Renal cortex interstitium (tissue), 11 donors: ENCODE measurements around the gene TATDN3. TPM values are rescaled to one million over a fixed set of nuclear protein-coding genes. Genes with fewer than 3 reads are reported as not detected.
A peak's percentile ranks its signal among the peaks of the same experiment; 100 is the strongest.
"Not testable (repeated sequence)": the region's sequence is repeated elsewhere in the genome, so short reads cannot be mapped to it uniquely, and the experiment has no call there.

ENCODE experiments used
- DNase-seq, 11 donors: peaks; one replicate each; pipeline ENCODE4 v3.0.0-alpha.2; 2013; ENCODE audit warnings: low read depth in 9 of 11, low spot score in 4 of 11; ENCODE audit errors: extremely low read depth in 1 of 11
- polyA plus RNA-seq, 3 donors: library from polyadenylated mRNA; unstranded; fragments of 120-200 nt; gene quantifications; one replicate each; pipeline ENCODE4 v1.2.1, GENCODE V29; 2013; ENCODE audit not compliant: insufficient read length in 3 of 3

TATDN3 gene
- polyA plus RNA-seq, 3 donors = 16.8 to 23.8 (median 22.6) TPM

GRCh38 chr1:212814537-212815334, 23.0 kb downstream of the TATDN3 start:
- no peak for DNase-seq

DNA sequence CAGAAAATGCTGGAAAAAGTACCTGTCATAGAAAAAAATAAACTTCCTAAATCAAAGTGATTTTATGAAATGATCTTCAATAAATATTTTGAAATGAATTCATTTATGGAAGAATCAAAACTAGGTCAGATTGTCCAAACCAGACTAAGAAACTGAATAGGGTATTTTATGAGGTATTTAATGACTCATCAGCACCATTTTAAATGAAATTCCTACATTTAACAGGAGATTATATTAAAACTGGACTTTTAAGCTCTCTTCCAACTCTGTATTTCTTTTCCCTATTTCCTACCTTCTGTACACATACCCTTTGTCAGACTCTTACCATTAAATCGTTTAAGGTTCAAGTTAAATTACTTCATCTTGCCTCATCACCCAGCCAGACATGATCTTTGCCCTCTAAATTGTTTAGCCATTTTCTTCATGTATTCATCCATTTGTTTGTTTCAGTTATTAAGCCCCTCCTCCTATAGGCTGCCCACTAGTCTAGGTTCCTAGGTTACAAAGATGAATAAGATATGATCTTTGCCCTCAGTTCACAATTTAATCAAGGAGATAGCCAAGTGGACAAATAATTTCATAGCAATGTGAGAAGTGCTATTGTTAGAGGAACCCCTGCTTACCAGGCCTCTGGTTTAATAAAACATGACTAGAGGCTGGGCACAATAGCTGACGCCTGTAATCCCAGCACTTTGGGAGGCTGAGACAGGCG, 25.0 kb downstream of the TATDN3 start:
- no peak for DNase-seq

GRCh38 chr1:212819726-212820125, 28.0 kb downstream of the TATDN3 start:
- DNase-seq = no peak

GRCh38 chr1:212820969-212821368, 29.3 kb downstream of the TATDN3 start:
- DNase-seq = no peak

DNA sequence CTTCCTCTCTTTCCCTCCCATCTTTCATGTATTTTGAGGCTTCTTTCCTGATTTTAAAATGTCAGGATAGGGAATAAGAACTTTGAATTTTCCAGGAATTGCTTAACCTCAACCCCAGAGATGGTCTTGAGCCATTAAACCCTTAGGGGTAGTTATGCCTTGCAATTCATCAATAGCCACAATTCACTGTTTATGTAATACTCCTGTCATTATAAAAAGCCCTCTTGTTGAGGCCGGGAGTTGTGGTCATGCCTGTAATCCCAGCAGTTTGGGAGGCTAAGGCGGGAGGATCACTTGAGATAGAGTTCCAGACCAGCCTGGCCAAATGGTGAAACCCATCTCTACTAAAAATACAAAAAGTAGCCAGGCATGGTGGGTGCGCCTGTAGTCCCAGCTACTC, 31.3 kb downstream of the TATDN3 start:
- DNase-seq = no peak

GRCh38 chr1:212824201-212824600, 32.5 kb downstream of the TATDN3 start:
- DNase-seq = no peak

DNA sequence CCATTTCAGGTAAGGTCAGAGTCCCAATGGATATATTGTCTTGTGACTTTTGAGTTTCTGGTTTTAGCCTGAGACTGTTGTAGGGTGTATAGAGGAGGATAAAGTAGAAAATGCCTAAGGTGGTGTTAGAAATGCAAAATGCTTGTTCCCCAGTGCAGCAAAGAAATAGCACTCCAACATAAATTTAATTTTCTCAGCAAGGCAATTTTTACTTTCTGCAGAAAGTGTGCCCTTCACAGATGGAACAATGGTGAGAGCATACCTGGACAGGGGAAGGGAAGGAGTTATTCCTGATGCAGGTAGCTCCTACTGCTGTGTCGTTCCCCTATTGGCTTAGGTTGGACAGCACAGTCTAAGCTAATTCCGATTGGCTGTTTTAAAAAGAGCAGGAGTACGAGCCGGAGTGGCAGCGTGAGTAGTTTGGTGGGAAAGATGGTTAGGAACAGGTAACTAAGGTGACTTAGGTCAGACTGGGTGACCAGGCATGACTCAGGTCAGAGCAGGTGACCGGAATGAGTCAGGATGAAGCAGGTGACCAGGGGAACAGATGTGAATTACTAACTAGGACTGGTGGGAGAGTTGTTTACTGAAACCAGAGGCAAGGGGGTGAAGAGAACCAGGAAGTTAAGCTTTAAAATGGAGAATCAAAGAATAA, 34.2 kb downstream of the TATDN3 start:
- no peak for DNase-seq

DNA sequence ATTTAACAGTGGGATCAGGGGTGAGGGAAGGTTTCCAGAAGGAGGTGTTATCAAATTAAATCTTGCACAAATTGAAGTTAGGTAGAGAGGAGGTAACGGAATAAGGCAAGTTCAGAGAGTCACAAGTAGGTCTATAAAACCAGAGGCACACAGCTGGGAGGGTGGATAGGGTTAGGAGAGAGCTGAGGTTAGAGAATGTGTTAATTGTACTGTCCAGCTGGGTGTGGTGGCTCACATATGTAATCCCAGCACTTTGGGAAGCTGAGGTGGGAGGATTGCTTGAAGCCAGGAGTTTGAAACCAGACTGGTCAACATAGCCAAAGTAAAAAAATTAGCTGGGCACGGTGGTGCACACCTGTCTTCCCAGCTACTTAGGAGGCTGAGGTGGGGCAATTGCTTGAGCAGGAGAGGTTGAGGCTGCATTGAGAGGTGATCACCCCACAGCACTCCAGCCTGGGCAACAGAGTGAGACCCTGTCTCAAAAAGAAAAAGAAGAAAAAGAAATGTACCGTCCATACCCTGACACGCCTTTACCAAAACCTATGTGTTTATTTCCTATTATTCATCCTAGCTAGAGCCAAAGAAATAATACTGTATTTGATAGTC, 35.6 kb downstream of the TATDN3 start:
- no peak for DNase-seq

DNA sequence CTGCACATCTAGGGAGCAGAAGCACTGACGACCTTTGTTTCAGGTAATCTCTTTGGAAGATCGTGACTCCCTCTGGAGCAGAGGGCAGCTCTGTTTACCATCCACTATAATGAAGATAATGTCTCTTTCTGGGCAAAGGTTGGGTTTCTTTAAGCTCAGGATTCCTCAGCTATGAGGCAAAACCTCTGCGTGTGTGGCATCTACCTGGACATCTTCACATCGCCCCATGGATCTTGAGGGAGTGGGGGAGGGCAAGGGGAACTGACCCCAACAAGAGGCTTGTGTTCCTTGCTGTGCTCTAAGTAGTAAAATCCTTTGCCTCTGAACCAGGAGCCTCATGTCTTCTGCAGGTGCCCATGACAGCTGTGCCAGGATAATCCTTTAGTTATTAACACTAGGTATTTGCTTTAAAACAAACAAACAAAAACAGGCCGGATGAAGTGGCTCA, 36.2 kb downstream of the TATDN3 start:
- no peak for DNase-seq

DNA sequence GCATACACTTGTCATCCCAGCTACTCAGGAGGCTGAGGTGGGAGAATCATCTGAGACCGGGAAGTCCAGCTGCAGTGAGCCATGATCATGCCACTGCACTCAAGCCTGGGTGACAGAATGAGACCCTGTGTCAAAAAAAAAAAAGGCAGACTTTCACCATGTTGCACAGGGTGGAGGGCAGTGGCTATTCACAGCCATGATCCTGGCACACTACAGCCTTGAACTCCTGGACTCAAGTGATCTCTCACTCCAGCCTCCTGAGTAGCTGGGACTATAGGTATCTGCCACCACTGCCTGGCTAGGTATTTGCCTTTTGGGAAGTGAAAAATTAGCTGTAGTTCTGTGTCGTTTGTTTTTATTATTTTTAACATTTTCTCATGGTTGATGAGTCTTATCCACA, 36.7 kb downstream of the TATDN3 start:
- no peak for DNase-seq

DNA sequence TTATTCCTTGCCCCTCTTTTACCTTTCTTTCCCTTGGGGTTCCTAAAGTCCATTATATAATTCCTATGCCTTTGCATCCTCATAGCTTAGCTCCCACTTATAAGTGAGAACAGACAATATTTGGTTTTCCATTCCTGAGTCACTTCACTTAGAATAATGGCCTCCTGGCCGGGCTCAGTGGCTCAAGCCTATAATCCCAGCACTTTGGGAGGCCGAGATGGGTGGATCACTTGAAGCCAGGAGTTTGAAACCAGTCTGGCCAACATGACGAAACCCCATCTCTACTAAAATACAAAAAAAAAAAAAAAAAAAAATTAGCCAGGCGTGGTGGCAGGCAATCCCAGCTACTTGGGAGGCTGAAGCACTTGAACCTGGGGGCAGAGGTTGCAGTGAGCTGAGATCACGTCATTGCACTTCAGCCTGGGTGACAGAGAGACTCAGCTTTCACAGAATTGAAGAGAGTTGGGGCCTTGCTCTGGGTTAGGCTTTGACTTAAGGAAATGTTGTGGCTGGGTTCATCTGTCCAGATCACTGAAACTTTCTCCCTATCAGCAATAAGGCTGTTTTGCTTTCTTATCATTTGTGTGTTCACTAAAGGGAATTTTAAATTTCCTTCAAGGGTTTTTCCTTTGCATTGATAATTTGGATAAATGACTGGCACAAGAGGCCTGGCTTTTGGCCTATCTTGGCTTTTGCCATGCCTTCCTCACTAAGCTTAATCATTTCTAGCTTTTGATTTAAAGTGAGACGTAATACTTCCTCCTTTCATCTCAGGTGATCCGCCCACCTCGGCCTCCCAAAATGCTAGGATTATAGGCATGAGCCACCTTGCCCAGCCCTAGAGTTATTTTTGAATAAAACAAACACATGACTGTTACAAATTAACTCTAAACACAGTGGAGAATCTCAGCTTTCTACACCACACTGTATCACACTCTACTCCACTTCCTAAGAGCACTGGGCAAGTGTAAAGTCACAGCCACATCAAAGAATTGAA, 41.8 kb downstream of the TATDN3 start:
- DNase-seq = peak in 1 of 11 donors; percentile 11

GRCh38 chr1:212838145-212838544, 46.5 kb downstream of the TATDN3 start:
- DNase-seq = no peak

DNA sequence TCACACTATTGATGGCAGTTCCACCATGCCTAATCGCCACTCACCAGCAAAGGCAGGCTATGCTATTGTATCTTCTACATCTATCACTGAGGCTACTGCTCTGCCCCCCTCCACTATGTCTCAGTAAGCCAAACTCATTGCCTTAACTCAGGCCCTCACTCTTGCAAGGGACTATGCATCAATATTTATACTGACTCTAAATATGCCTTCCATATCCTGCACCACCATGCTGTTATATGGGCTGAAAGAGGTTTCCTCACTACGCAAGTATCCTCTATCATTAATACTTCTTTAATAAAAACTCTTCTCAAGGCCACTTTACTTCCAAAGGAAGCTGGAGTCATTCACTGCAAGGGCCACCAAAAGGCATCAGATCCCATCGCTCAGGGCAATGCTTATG, 52.8 kb downstream of the TATDN3 start:
- DNase-seq = not testable (repeated sequence)

- DNase-seq = no peak
Observed at GRCh38 chr1:212847549-212847948, 55.9 kb downstream of the TATDN3 start, which contains the start of gene SPATA45. TSS of gene SPATA45 (minus strand) at chr1:212847649. CDS start at chr1:212836149, 11,500 bp downstream.

DNA sequence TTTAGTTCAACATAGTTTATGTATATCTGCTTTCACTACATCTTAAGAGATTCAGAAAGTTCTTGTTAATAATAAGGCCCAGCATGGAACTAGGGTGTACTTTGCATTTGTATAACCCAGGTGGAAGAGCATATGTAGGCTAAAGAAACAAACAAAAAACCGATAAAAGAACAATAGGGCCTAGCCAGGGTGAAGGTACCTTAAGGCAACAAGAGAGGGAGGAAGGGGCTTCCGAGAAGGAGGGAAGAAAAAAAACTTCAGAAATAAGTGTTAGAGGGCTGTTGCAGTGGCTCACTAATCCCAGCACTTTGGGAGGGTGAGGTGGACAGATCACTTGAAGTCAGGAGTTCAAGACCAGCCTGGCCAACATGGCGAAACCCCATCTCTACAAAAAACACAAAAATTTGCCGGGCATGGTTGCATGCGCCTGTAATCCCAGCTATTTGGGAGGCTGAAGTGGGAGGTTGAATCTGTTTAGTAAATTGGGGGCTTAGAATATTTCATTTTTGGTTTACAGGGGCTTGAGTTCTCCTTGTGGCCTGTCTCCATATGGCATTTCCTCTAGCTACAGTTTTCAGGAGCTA, 60.5 kb downstream of the TATDN3 start:
- DNase-seq = no peak

DNA sequence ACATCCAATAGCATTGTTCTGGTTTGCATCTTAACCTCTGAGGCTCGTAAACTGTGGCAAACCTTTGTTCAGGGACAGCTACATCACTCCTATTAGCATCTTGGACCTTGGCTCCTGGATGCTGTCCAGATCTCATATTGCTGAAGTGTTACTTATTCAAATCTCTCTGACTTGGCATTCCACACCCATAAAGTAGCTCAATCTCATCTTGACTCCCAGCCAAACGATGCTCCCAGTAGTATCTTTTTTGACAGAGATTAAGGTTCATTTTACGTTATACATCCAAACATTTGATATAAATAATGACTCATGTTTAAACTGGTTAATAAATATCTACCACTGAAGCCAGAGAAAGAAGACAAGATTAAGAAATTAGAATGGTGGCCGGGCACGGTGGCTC, 62.0 kb downstream of the TATDN3 start:
- DNase-seq = no peak

DNA sequence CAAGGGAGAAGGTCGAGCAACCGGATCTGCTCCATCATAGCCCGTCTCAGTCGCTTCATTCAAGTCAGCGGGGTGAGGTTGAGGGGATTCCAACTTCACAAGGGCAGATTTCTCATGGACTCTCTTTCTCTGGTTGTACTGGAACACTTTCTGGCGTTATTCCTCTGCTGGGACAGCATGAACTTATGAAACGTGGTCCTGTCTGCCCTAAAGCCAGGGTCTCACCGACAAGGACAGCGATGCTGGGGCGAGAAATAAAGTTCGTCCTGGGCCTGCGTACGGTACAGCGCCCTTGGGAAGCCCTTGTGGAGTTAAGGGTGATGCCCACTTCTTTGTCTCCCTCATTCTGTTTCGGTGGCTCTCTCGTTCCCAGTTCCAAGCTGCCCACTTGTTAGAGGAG, 65.1 kb downstream of the TATDN3 start:
- no peak for DNase-seq

DNA sequence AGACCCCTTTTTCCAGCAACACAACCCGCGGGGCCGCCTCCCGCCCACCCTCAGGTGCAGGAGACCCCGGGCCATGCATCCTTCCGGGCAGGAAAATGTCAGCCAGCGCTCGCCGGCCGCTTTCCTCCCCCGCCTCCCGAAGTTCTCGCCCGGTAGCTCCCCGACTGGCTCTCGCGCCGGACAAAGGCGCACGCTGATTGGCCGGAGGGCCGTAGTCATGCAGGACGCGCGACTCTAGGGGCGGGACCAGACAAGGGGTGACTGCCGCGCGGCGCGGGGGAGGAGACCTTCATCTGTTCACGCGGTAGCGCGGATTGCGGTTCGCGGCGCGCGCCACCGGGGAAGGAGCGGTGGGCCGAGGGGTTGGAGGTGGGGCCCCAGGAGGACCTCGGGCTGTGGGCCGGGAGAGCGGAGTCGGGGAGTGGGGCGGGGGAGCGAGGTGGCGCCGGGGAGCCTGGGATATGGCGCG, 66.3 kb downstream of the TATDN3 start, which contains the start of gene FLVCR1:
FLVCR1 (plus strand) TSS at position 284 of the 469 bp plus-strand sequence; CDS start at position 462, 178 bp downstream.
- DNase-seq = peak; percentile 88 to 97 (median 95)
